Tibial artery (tissue), 4 donors: ENCODE results near the gene GNA12.

Experiments
- DNase-seq, 2 donors: peaks; one replicate each; pipeline ENCODE4 v3.0.0-alpha.2; 2019
- H3K27ac ChIP-seq, 2 donors: fragments of 200-600 bp; sonication (generic) in 1 of 2; 1 replicate in 1 of 2; 2 replicates in 1 of 2; pipeline ENCODE4 v1.5.1; 2018 to 2019; ENCODE audit warnings: mild to moderate bottlenecking in 1 of 2
- H3K27me3 ChIP-seq, 2 donors: fragments of 200-600 bp; sonication (generic) in 1 of 2; one replicate each; pipeline versions ENCODE4 v1.5.1 to v1.6.0; 2016 to 2019
- H3K36me3 ChIP-seq, 3 donors: fragments of 200-600 bp; sonication (generic) in 2 of 3; one replicate each; pipeline ENCODE4 v1.5.1; 2016 to 2019; ENCODE audit warnings: mild to moderate bottlenecking in 2 of 3
- H3K4me1 ChIP-seq, 4 donors: fragments of 200-600 bp; sonication (generic) in 2 of 4; 1 replicate in 3 of 4; 2 replicates in 1 of 4; pipeline ENCODE4 v1.5.1; 2016 to 2019
- H3K4me3 ChIP-seq, 2 donors: fragments of 200-600 bp; sonication (generic) in 1 of 2; 1 replicate in 1 of 2; 2 replicates in 1 of 2; pipeline ENCODE4 v1.5.1; 2018 to 2019; ENCODE audit warnings: mild to moderate bottlenecking in 2 of 2
- H3K9me3 ChIP-seq, 3 donors: fragments of 200-600 bp; sonication (generic) in 1 of 3; one replicate each; pipeline ENCODE4 v1.5.1; 2016 to 2019
- intact Hi-C: fragments of 100-400 bp; cut with DNase I; formaldehyde crosslinking; loops from one replicate; pipeline ENCODE4 v1.15.0; 2023; ENCODE audit warnings: low total_unique reads
- TF ChIP-seq, protein P1 (sequence below), 2 experiments: fragments of 200-600 bp in 1 of 2; fragments of 450-650 bp in 1 of 2; IDR thresholded peaks; one replicate each; pipeline ENCODE4 v1.5.1; 2017 to 2019; ENCODE audit warnings: antibody characterized with exemption in 2 of 2, mild to moderate bottlenecking in 1 of 2, moderate library complexity in 1 of 2

Gene GNA12

DNA sequence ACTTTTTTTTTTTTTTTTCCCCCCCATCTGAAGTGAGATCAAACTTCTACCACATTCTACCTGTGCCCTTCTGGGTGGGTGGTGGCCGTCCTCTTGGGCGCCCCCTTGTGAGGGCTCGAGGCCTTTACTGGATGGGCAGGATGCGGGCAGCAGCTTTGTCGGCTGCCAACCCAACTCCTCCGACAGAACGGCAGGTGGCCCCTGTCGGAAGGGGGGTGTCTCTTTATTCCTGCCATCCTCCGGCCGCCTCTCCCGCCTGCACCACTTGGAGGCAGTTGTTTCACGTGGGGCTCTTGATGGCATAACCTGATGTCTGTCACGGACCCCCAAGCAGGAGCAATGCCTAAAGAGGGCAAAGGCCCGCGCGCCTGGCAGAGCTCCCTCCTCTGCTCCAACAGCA is 125.1 kb downstream of the GNA12 start:
- H3K4me1 ChIP-seq, result peaks cover 0 to 21% (median 13%) of the 10 kb centered on the region in 4 donors
- peaks cover 22 to 34% (median 26%) of the 10 kb centered on the region in 3 donors for H3K36me3 ChIP-seq

DNA sequence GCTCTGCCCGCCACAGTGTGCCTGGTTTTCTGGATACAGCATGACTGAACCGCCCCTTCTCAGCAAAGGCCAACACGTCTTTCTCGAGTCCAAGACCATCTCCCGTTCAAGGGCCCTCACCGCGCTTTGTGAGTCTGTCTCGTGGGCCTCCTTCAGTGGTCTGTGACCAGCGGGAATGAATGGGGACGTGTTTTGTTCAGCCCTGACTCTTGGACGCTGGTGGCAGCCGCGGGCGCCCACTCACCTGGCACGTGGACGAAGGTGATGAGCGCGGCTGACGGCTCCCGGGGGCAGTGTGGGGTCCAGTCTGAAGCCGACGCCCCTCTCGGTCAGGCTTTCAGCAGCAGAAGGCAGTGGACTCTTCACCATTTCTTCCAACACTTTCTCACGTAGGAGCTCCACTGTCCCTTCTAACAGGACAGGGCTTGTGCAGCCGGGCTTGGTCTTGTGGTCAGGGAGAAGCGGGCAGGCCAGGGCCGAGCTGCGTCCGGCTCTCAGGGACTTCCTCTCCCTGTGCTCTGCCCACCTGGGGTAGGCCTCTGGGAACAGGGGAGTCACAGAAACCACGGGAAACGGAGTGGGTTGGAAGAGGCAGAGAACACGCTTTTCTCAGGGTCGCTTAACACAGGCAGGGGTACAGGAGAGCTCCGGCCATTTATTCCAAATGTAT is 125.7 kb downstream of the GNA12 start:
- peaks cover 19 to 28% (median 24%) of the 10 kb centered on the region in 3 donors for H3K36me3 ChIP-seq
- peaks cover 0 to 21% (median 13%) of the 10 kb centered on the region in 4 donors for H3K4me1 ChIP-seq
- intact Hi-C loops, result no loop called here
- DNase-seq, result no peak
- no peak overlapping the region for H3K27ac ChIP-seq
- H3K9me3 ChIP-seq, result no peaks in the 10 kb centered on the region
- TF ChIP-seq, protein P1, sequence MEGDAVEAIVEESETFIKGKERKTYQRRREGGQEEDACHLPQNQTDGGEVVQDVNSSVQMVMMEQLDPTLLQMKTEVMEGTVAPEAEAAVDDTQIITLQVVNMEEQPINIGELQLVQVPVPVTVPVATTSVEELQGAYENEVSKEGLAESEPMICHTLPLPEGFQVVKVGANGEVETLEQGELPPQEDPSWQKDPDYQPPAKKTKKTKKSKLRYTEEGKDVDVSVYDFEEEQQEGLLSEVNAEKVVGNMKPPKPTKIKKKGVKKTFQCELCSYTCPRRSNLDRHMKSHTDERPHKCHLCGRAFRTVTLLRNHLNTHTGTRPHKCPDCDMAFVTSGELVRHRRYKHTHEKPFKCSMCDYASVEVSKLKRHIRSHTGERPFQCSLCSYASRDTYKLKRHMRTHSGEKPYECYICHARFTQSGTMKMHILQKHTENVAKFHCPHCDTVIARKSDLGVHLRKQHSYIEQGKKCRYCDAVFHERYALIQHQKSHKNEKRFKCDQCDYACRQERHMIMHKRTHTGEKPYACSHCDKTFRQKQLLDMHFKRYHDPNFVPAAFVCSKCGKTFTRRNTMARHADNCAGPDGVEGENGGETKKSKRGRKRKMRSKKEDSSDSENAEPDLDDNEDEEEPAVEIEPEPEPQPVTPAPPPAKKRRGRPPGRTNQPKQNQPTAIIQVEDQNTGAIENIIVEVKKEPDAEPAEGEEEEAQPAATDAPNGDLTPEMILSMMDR (IDR thresholded peaks at IDR 0.05), result no peak
- no peaks in the 10 kb centered on the region for H3K27me3 ChIP-seq
- no peak overlapping the region for H3K4me3 ChIP-seq

More for the DNA sequence above, 125.1 kb downstream of the GNA12 start:
- TF ChIP-seq, protein P1 (IDR thresholded peaks at IDR 0.05), result peak in 1 of 2 experiments; percentile 15
- Histone ChIP-seq H3K9me3 (no peaks in the 10 kb centered on the region), H3K27ac (no peak overlapping the region), H3K27me3 (no peaks in the 10 kb centered on the region), H3K4me3 (no peak overlapping the region)
- DNase-seq, result no peak
- intact Hi-C loops, result no loop called here

DNA sequence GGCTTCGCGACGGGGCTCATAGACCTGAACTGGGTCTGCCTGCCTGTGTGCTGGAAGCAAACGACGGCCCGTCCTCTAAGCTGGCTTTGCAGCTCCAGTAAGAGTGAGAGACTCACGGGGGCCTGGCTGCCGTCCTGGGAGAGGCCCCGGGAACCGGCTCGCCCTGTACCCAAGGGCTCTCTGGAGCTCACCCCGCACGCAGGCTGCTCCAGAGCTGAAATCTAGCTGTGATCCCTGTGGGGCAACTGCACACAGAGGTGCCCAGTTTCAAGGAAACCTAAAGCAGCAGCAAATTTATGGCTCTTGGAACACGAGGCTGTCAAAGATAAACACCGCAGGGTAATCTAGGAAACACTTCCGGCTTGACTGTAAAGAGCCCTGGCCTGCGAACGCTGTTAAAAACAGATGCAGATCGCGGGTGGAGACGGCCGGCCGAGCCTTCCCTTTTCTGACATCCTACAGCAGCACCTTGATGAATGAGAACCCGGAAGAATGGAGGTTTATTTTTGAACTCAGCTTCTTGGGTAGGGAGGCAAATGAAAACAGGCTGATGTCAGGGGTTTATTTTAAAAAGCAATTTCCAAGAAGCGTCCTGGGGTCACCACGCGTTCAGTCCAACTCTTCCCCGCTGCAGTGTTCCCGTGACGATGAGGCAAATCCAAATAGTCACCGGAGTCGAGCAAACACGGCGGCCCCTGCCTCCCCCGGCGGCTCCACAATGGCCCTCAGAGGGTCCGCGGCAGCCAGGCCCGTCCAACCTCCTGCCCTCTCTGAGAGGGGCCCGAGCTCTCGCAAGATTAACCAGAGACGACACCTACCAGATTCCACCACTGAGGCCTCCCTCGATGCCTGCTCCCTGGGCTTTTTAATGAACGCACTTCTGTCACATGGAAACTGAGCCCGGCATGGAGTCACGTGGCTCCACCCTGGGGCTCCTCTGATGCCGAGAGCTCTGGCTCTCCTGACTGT is 126.5 kb downstream of the GNA12 start:
- peak overlapping the region; percentile 30 to 32 for H3K27ac ChIP-seq
- H3K27me3 ChIP-seq, result no peaks in the 10 kb centered on the region
- H3K9me3 ChIP-seq, result no peaks in the 10 kb centered on the region
- TF ChIP-seq, protein P1 (IDR thresholded peaks at IDR 0.05), result no peak
- intact Hi-C loops, result no loop called here
- H3K4me3 ChIP-seq, result peak overlapping the region; percentile 4 to 21
- peak in 1 of 2 donors; percentile 78 for DNase-seq
- peaks cover 0 to 21% (median 13%) of the 10 kb centered on the region in 4 donors for H3K4me1 ChIP-seq
- H3K36me3 ChIP-seq, result peaks cover 10 to 24% (median 19%) of the 10 kb centered on the region in 3 donors

DNA sequence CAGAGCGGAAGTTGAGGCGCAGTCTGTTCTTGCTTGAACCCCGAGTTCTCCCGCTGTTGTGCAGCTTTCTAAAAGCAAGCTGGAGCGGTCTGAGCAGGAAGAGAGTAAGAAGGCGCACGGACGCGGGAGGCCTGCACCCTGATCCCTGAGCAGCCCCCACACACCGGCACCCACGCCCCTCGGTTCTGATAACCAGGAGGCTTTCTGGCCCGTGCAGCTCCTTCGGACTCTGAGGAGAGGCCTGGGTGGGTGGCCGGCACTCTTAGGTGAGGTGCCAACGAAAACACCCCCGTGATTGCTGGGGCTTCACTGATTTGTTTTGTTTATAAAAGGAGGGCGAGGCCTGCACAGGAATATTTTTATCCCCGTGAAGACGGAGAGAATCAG is 127.2 kb downstream of the GNA12 start:
- Histone ChIP-seq H3K4me3 (peak overlapping the region in 1 of 2 donors; percentile 21), H3K9me3 (no peaks in the 10 kb centered on the region), H3K27ac (peak overlapping the region; percentile 30 to 32), H3K36me3 (peaks cover 10 to 24% (median 18%) of the 10 kb centered on the region in 3 donors), H3K27me3 (no peaks in the 10 kb centered on the region), H3K4me1 (peaks cover 0 to 21% (median 13%) of the 10 kb centered on the region in 4 donors)
- no peak for DNase-seq
- TF ChIP-seq, protein P1 (IDR thresholded peaks at IDR 0.05), result no peak
- intact Hi-C loops, result no loop called here

DNA sequence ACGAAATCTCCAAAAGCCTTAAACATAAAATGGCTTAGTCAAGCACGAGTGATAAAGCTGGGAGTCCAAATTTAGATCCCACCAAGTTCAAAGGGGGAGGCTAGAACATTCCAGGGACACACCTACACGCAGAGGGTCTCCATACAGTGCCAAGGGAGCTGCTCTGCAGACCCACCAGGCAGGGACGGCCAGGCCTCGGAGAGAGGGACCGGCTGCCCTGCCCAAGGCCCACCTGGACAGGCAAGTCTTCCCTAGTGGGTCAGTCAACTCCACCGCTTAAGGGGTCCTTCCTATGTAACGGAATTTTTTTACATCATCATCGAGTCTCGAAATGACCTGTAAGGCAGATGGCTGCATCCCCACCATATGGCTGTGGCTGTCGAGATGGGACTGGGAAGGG is 127.6 kb downstream of the GNA12 start:
- Histone ChIP-seq H3K4me3 (no peak overlapping the region), H3K27ac (no peak overlapping the region), H3K27me3 (no peaks in the 10 kb centered on the region), H3K36me3 (peaks cover 10 to 19% (median 14%) of the 10 kb centered on the region in 3 donors), H3K4me1 (peaks cover 0 to 21% (median 13%) of the 10 kb centered on the region in 4 donors), H3K9me3 (no peaks in the 10 kb centered on the region)
- intact Hi-C loops, result no loop called here
- TF ChIP-seq, protein P1 (IDR thresholded peaks at IDR 0.05), result no peak
- DNase-seq, result no peak
